Peyer's patch (tissue), 4 donors: Measurements from ENCODE around the gene PDE4D. TPM values are rescaled to one million over a fixed set of nuclear protein-coding genes. Genes with fewer than 3 reads are reported as not detected.

ENCODE experiments used
- DNase-seq, 3 donors: peaks; one replicate each; pipeline ENCODE4 v3.0.0-alpha.2; 2017 to 2019
- H3K27ac ChIP-seq, 4 donors: fragments of 200-600 bp; sonication (generic); one replicate each; pipeline ENCODE4 v1.5.1; 2016 to 2019
- H3K27me3 ChIP-seq, 2 donors: fragments of 200-600 bp; sonication (generic); one replicate each; pipeline ENCODE4 v1.5.1; 2019
- H3K36me3 ChIP-seq, 3 donors: fragments of 200-600 bp; sonication (generic); one replicate each; pipeline ENCODE4 v1.5.1; 2016 to 2019
- H3K4me1 ChIP-seq, 4 donors: fragments of 200-600 bp; sonication (generic); one replicate each; pipeline ENCODE4 v1.5.1; 2016 to 2019
- H3K4me3 ChIP-seq, 4 donors: fragments of 200-600 bp; sonication (generic); 1 replicate in 3 of 4; 2 replicates in 1 of 4; pipeline ENCODE4 v1.5.1; 2016 to 2019; ENCODE audit warnings: mild to moderate bottlenecking in 1 of 4
- H3K9me3 ChIP-seq, 4 donors: fragments of 200-600 bp; sonication (generic); one replicate each; pipeline ENCODE4 v1.5.1; 2016 to 2019; ENCODE audit warnings: mild to moderate bottlenecking in 1 of 4
- CTCF ChIP-seq, 6 experiments: fragments of 450-650 bp in 4 of 6; fragments of 200-600 bp in 2 of 6; sonication (generic) in 1 of 6; IDR thresholded peaks; one replicate each; pipeline ENCODE4 v1.5.1; 2017 to 2019; ENCODE audit warnings: antibody characterized with exemption in 6 of 6, mild to moderate bottlenecking in 3 of 6, moderate library complexity in 1 of 6
- POLR2A ChIP-seq, 2 donors: fragments of 450-650 bp; IDR thresholded peaks; one replicate each; pipeline ENCODE4 v1.5.1; 2017; ENCODE audit warnings: antibody characterized with exemption in 2 of 2, mild to moderate bottlenecking in 2 of 2, moderate library complexity in 2 of 2
- total RNA-seq, 4 donors: library from RNA; depleted of rRNA; stranded (reverse); fragments of >200 nt; gene quantifications; one replicate each; pipeline ENCODE4 v1.1.0, GENCODE V29; 2016

Gene PDE4D
- total RNA-seq, 4 donors from 2014 or later, result 19.8 to 89.1 (median 43.9) TPM

DNA sequence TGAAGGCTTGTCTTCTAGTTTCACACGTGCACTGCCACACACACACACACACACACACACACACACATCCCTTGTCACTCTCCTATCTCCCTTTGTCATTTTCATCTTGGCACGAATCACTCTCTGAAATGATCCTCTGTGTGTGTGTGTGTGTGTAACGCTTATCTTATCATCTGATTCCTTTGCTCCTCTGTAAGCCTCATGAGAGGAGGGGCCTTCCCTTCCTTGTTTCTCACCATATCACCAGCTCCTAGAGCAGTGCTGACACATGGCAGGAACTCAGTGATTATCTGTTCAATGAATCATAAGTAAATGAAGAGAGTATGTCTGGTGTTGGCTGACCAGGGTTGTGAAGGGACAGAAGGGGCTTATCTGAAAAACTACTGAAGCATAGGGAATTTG lies 53.3 kb downstream of the PDE4D start:
- Histone ChIP-seq H3K36me3 (no peaks in the 10 kb centered on the region), H3K4me1 (no peaks in the 10 kb centered on the region), H3K9me3 (no peaks in the 10 kb centered on the region), H3K27me3 (no peaks in the 10 kb centered on the region), H3K4me3 (no peak overlapping the region), H3K27ac (no peak overlapping the region)
- peak in 1 of 3 donors; percentile 48 for DNase-seq
- TF ChIP-seq CTCF (IDR thresholded peaks at IDR 0.05) (no peak), POLR2A (IDR thresholded peaks at IDR 0.05) (no peak)

DNA sequence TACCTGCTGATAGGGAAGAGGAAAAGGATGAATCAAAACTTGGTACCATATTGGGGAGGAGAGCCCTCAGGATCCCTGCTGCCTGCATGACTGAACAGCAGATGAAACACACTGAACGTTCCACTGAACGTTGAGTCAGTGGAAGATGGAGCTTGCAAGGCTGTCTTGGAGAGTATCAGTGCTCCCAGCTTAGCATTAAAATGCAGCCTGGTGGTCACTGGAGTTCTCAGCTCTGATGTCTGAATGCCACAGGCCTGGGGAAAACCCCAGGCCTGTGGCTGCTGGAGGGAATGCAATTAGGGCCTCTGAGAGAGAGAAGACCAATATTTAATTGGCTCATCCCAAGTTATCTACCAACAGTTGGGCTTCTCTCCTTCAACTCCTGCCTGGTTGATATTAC lies 54.5 kb downstream of the PDE4D start:
- no peaks in the 10 kb centered on the region for H3K9me3 ChIP-seq
- no peaks in the 10 kb centered on the region for H3K4me1 ChIP-seq

DNA sequence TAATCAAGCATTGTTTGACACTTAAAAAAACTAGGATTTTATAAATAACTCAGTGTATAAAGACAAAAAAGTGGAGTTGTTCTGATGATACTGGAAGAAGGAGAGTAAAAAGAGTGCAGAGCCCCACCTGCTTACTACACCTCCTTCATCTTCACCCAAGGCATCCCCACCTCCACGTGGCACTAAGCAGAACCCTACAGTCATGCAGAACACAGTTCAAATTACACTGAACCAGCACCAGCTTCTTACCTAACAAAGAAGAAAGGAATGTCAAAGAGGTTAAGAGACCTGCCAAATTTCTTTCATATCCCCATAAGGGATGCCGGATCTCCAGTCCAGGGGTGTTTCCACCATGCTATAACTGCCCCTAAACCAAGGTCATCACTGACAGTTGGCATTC lies 55.5 kb downstream of the PDE4D start:
- H3K36me3 ChIP-seq, result no peaks in the 10 kb centered on the region
- no peaks in the 10 kb centered on the region for H3K4me1 ChIP-seq
- no peaks in the 10 kb centered on the region for H3K9me3 ChIP-seq
- no peaks in the 10 kb centered on the region for H3K27me3 ChIP-seq
- TF ChIP-seq POLR2A (IDR thresholded peaks at IDR 0.05) (no peak), CTCF (IDR thresholded peaks at IDR 0.05) (no peak)
- H3K4me3 ChIP-seq, result no peak overlapping the region
- DNase-seq, result no peak
- no peak overlapping the region for H3K27ac ChIP-seq

More for the DNA sequence above, 54.5 kb downstream of the PDE4D start:
- TF ChIP-seq CTCF (IDR thresholded peaks at IDR 0.05) (no peak), POLR2A (IDR thresholded peaks at IDR 0.05) (no peak)
- Histone ChIP-seq H3K4me3 (no peak overlapping the region), H3K27me3 (no peaks in the 10 kb centered on the region), H3K27ac (no peak overlapping the region), H3K36me3 (no peaks in the 10 kb centered on the region)
- DNase-seq, result no peak

- DNase-seq, result no peak
- Histone ChIP-seq H3K9me3 (no peaks in the 10 kb centered on the region), H3K27ac (no peak overlapping the region), H3K4me1 (no peaks in the 10 kb centered on the region), H3K36me3 (no peaks in the 10 kb centered on the region), H3K4me3 (no peak overlapping the region), H3K27me3 (no peaks in the 10 kb centered on the region)
- TF ChIP-seq CTCF (IDR thresholded peaks at IDR 0.05), result no peak
- TF ChIP-seq POLR2A (IDR thresholded peaks at IDR 0.05), result no peak
Observed at GRCh38 chr5:59837071-59837470, 56.5 kb downstream of the PDE4D start.

DNA sequence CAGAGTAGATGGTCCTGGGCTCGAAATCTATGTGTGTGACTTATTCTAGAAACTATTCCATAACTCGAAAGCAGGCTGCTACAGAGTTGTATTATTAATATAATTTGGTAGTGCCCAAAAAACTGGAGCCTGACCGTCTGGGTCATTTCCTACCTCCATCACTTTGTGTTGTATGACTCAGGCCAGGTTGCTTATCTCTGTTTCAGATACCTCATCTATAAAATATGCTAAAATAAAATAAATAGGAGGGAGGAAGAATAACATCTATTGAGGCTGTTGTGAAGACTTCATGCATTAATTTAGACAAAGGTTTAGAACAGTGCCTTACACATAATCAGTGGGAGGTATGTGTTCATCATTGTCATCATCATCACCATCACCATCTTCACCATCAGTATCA lies 57.7 kb downstream of the PDE4D start:
- Histone ChIP-seq H3K4me3 (no peak overlapping the region), H3K9me3 (no peaks in the 10 kb centered on the region), H3K36me3 (no peaks in the 10 kb centered on the region), H3K27ac (no peak overlapping the region), H3K27me3 (no peaks in the 10 kb centered on the region), H3K4me1 (no peaks in the 10 kb centered on the region)
- DNase-seq, result no peak
- TF ChIP-seq CTCF (IDR thresholded peaks at IDR 0.05) (no peak), POLR2A (IDR thresholded peaks at IDR 0.05) (no peak)

DNA sequence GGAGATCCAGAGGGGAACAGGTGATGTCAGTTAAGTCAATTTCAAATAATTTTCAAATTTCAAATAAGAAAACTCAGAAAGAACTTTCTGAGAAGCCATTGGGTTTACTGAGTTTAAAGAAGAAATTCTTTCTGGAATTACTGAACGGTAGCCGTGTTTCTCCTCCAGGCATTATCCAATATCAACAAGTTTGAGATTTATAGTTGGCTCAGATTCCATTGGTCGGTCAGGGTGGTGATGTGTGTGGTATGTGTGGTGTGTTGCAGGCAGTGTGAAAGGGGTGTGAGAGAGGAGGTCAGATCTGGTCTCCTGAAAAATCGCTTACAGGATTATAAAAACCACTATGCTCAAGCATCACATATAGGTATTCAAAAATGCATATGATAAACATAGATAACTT lies 60.1 kb downstream of the PDE4D start:
- no peaks in the 10 kb centered on the region for H3K36me3 ChIP-seq
- no peak for TF ChIP-seq CTCF (IDR thresholded peaks at IDR 0.05)
- no peak for TF ChIP-seq POLR2A (IDR thresholded peaks at IDR 0.05)

More for the DNA sequence above, 60.1 kb downstream of the PDE4D start:
- Histone ChIP-seq H3K4me3 (no peak overlapping the region), H3K4me1 (no peaks in the 10 kb centered on the region), H3K27ac (no peak overlapping the region), H3K9me3 (no peaks in the 10 kb centered on the region), H3K27me3 (no peaks in the 10 kb centered on the region)
- DNase-seq, result no peak
